HEK293T (cell line): ENCODE measurements around the gene STXBP1.

ENCODE experiments used
- ARNT ChIP-seq: fragments of 450-650 bp; IDR thresholded peaks from 2 replicates; pipeline ENCODE4 v1.6.1; 2017; ENCODE audit warnings: mild to moderate bottlenecking
- BHLHE40 ChIP-seq: fragments of 450-650 bp; IDR thresholded peaks from 2 replicates; pipeline ENCODE4 v1.6.1; 2016; ENCODE audit warnings: mild to moderate bottlenecking, moderate library complexity, borderline replicate concordance
- CTBP1 ChIP-seq: fragments of 450-650 bp; IDR thresholded peaks from 2 replicates; pipeline ENCODE4 v1.6.1; 2016; ENCODE audit warnings: borderline replicate concordance
- FOXA1 ChIP-seq: fragments of 450-650 bp; IDR thresholded peaks from 2 replicates; pipeline ENCODE4 v1.6.1; 2016; ENCODE audit warnings: mild to moderate bottlenecking
- FOXK2 ChIP-seq: fragments of 450-650 bp; IDR thresholded peaks from 2 replicates; pipeline ENCODE4 v1.6.1; 2016; ENCODE audit warnings: mild to moderate bottlenecking
- LEF1 ChIP-seq: fragments of 450-650 bp; IDR thresholded peaks from 2 replicates; pipeline ENCODE4 v1.6.1; 2017; ENCODE audit warnings: mild to moderate bottlenecking, borderline replicate concordance
- SP1 ChIP-seq: fragments of 450-650 bp; IDR thresholded peaks from 2 replicates; pipeline ENCODE4 v1.6.1; 2017
- SUZ12 ChIP-seq: fragments of 450-650 bp; IDR thresholded peaks from 2 replicates; pipeline ENCODE4 v1.6.1; 2016; ENCODE audit warnings: mild to moderate bottlenecking
- TARDBP ChIP-seq: fragments of 450-650 bp; IDR thresholded peaks from 2 replicates; pipeline ENCODE4 v1.6.1; 2016
- ZNF384 ChIP-seq: fragments of 450-650 bp; IDR thresholded peaks from 2 replicates; pipeline ENCODE4 v1.6.1; 2016

- TF ChIP-seq TARDBP (no peak), ARNT (no peak), SP1 (no peak), BHLHE40 (no peak), SUZ12 (no peak), CTBP1 (no peak), FOXA1 (no peak), FOXK2 (no peak), LEF1 (no peak), ZNF384 (no peak)
Observed at GRCh38 chr9:127717766-127718165, 105.7 kb downstream of the STXBP1 start.
